Liver (tissue), 9 donors: ENCODE measurements around the gene ZRANB1. TPM values are rescaled to one million over a fixed set of nuclear protein-coding genes. Genes with fewer than 3 reads are reported as not detected.

Source experiments
- DNase-seq: peaks from one replicate; pipeline ENCODE4 v3.0.0-alpha.2; 2017; ENCODE audit warnings: low spot score
- H3K27ac ChIP-seq, 2 donors: one replicate each; pipeline ENCODE4 v1.7.0; 2013; ENCODE audit warnings: inconsistent platforms in 2 of 2, low read length in 2 of 2, control low read depth in 1 of 2, low read depth in 1 of 2, mild to moderate bottlenecking in 1 of 2
- H3K27me3 ChIP-seq, 4 donors: one replicate each; pipeline versions ENCODE4 v1.6.1 to v1.7.0; 2013; ENCODE audit warnings: low read length in 3 of 4, inconsistent platforms in 1 of 4, mild to moderate bottlenecking in 1 of 4, moderate library complexity in 1 of 4; ENCODE audit not compliant: control insufficient read depth in 4 of 4, insufficient read depth in 4 of 4
- H3K36me3 ChIP-seq, 4 donors: one replicate each; pipeline versions ENCODE4 v1.6.1 to v1.7.0; 2013; ENCODE audit warnings: low read length in 3 of 4, mild to moderate bottlenecking in 3 of 4, low read depth in 1 of 4, moderate library complexity in 1 of 4; ENCODE audit not compliant: control insufficient read depth in 4 of 4, insufficient read depth in 3 of 4
- H3K4me1 ChIP-seq, 4 donors: one replicate each; pipeline versions ENCODE4 v1.6.1 to v1.7.0; 2013; ENCODE audit warnings: low read length in 3 of 4, mild to moderate bottlenecking in 3 of 4, moderate library complexity in 1 of 4; ENCODE audit not compliant: control insufficient read depth in 4 of 4, insufficient read depth in 4 of 4
- H3K4me3 ChIP-seq, 3 donors: one replicate each; pipeline versions ENCODE4 v1.6.1 to v1.7.0; 2013; ENCODE audit warnings: low read length in 3 of 3, control low read depth in 1 of 3, low read depth in 1 of 3, mild to moderate bottlenecking in 1 of 3
- H3K9ac ChIP-seq, 2 donors: one replicate each; pipeline ENCODE4 v1.7.0; 2013; ENCODE audit warnings: low read length in 2 of 2, mild to moderate bottlenecking in 2 of 2, moderate library complexity in 2 of 2, control low read depth in 1 of 2, low read depth in 1 of 2
- H3K9me3 ChIP-seq, 4 donors: one replicate each; pipeline versions ENCODE4 v1.6.1 to v1.7.0; 2013; ENCODE audit warnings: low read length in 3 of 4; ENCODE audit not compliant: control insufficient read depth in 4 of 4
- ATF3 ChIP-seq: IDR thresholded peaks from 2 replicates; pipeline ENCODE4 v1.6.1; 2016; ENCODE audit warnings: antibody characterized with exemption
- CTCF ChIP-seq: fragments of 150-350 bp; IDR thresholded peaks from 2 replicates; pipeline ENCODE4 v1.5.1; 2017; ENCODE audit warnings: improper control_type of control experiment, low read depth, low read length; ENCODE audit not compliant: missing input control
- EGR1 ChIP-seq, 2 donors: IDR thresholded peaks; 2 replicates each; pipeline ENCODE4 v1.6.1; 2016 to 2018; ENCODE audit warnings: antibody characterized with exemption in 2 of 2, low read depth in 2 of 2
- FOXA1 ChIP-seq: IDR thresholded peaks from 2 replicates; pipeline ENCODE4 v1.6.1; 2016; ENCODE audit warnings: antibody characterized with exemption
- FOXA2 ChIP-seq: IDR thresholded peaks from 2 replicates; pipeline ENCODE4 v1.6.1; 2016; ENCODE audit warnings: antibody characterized with exemption
- GABPA ChIP-seq, 2 donors: IDR thresholded peaks in 1 of 2; conservative IDR thresholded peaks in 1 of 2; 2 replicates each; pipeline ENCODE4 v1.6.1; 2016; ENCODE audit warnings: antibody characterized with exemption in 2 of 2, mild to moderate bottlenecking in 1 of 2, moderate library complexity in 1 of 2
- HNF4A ChIP-seq, 2 donors: conservative IDR thresholded peaks; 2 replicates each; pipeline ENCODE4 v1.6.1; 2016; ENCODE audit warnings: antibody characterized with exemption in 2 of 2, mild to moderate bottlenecking in 2 of 2
- HNF4G ChIP-seq: IDR thresholded peaks from 2 replicates; pipeline ENCODE4 v1.6.1; 2016; ENCODE audit warnings: antibody characterized with exemption
- JUND ChIP-seq, 2 donors: IDR thresholded peaks; 2 replicates each; pipeline ENCODE4 v1.6.1; 2016; ENCODE audit warnings: antibody characterized with exemption in 2 of 2
- MAX ChIP-seq: IDR thresholded peaks from 2 replicates; pipeline ENCODE4 v1.6.1; 2016; ENCODE audit warnings: antibody characterized with exemption
- NR2F2 ChIP-seq: IDR thresholded peaks from 2 replicates; pipeline ENCODE4 v1.6.1; 2016; ENCODE audit warnings: antibody characterized with exemption
- RAD21 ChIP-seq, 2 donors: IDR thresholded peaks; 2 replicates each; pipeline ENCODE4 v1.6.1; 2016; ENCODE audit warnings: antibody characterized with exemption in 2 of 2, mild to moderate bottlenecking in 2 of 2
- REST ChIP-seq: IDR thresholded peaks from 2 replicates; pipeline ENCODE4 v1.6.1; 2016; ENCODE audit warnings: antibody characterized with exemption, mild to moderate bottlenecking
- RXRA ChIP-seq, 2 donors: IDR thresholded peaks; 2 replicates each; pipeline ENCODE4 v1.6.1; 2017 to 2018; ENCODE audit warnings: antibody characterized with exemption in 2 of 2, mild to moderate bottlenecking in 1 of 2
- SP1 ChIP-seq: IDR thresholded peaks from 2 replicates; pipeline ENCODE4 v1.6.1; 2018; ENCODE audit warnings: antibody characterized with exemption, mild to moderate bottlenecking
- TAF1 ChIP-seq: conservative IDR thresholded peaks from 2 replicates; pipeline ENCODE4 v1.6.1; 2016; ENCODE audit warnings: antibody characterized with exemption, mild to moderate bottlenecking
- YY1 ChIP-seq: IDR thresholded peaks from 2 replicates; pipeline ENCODE4 v1.6.1; 2016; ENCODE audit warnings: antibody characterized with exemption, mild to moderate bottlenecking
- ZBTB33 ChIP-seq: IDR thresholded peaks from 2 replicates; pipeline ENCODE4 v1.6.1; 2016; ENCODE audit warnings: antibody characterized with exemption
- WGBS: extraction: QIAGEN DNeasy Blood & Tissue Kit; methylation state at CpG from one replicate; pipeline ENCODE4 v1.1.7; 2013; 5-methylcytosine and 5-hydroxymethylcytosine counted together
- polyA plus RNA-seq, 2 donors: library from polyadenylated mRNA; stranded (reverse) in 1 of 2; unstranded in 1 of 2; fragments of 200-250 nt in 1 of 2; fragments of >200 nt in 1 of 2; fragmentation: Nextera tagmentation in 1 of 2; extraction: Ambion mirVana in 1 of 2; gene quantifications; one replicate each; pipeline versions ENCODE4 v1.2.1 to v1.2.3, GENCODE V29; 2013 to 2015
- total RNA-seq, 2 donors: library from RNA; depleted of rRNA; stranded (reverse); fragments of >200 nt; gene quantifications; one replicate each; pipeline ENCODE4 v1.2.3, GENCODE V29; 2014
- donor health status: healthy.
- donor health status: healthy.
- donor health status: healthy.
- donor health status: healthy.
- donor health status: healthy.

The ZRANB1 gene
- total and polyA plus RNA-seq, 4 donors = 6.2 to 32.5 (median 14.4) TPM

GRCh38 chr10:124993736-124994451 lies 52.0 kb downstream of the ZRANB1 start:
- no peak overlapping the region for H3K27ac ChIP-seq
- peak; percentile 25 for DNase-seq
- H3K9me3 ChIP-seq = no peaks in the 10 kb centered on the region
- no peak for TF ChIP-seq RAD21 (IDR thresholded peaks at IDR 0.05)
- no peak for TF ChIP-seq FOXA2
- TF ChIP-seq REST = no peak
- no peak for TF ChIP-seq ZBTB33
- no peak for TF ChIP-seq EGR1 (IDR thresholded peaks at IDR 0.05; ENCODE audit: low read depth in 2 of 2)
- no peak for TF ChIP-seq CTCF
- TF ChIP-seq YY1 = no peak
- TF ChIP-seq HNF4G = no peak
- no peak for TF ChIP-seq ATF3
- TF ChIP-seq NR2F2 = no peak
- TF ChIP-seq FOXA1 = no peak
- no peak for TF ChIP-seq TAF1
- no peak for TF ChIP-seq JUND (IDR thresholded peaks at IDR 0.05)
- TF ChIP-seq GABPA (IDR thresholded peaks at IDR 0.05 in 1 of 2, conservative IDR thresholded peaks at IDR 0.05 in 1 of 2) = no peak
- TF ChIP-seq RXRA (IDR thresholded peaks at IDR 0.05) = no peak
- TF ChIP-seq SP1 = no peak
- TF ChIP-seq MAX = no peak
- no peak for TF ChIP-seq HNF4A (conservative IDR thresholded peaks at IDR 0.05)
- 88% methylated on average over 21 of the region's 21 CpGs for WGBS
- H3K4me3 ChIP-seq = no peak overlapping the region
- no peak overlapping the region for H3K9ac ChIP-seq
- peaks cover 0 to 7% (median 2%) of the 10 kb centered on the region in 4 donors for H3K4me1 ChIP-seq
- no peaks in the 10 kb centered on the region for H3K27me3 ChIP-seq
- peaks cover 0 to 9% (median 4%) of the 10 kb centered on the region in 4 donors for H3K36me3 ChIP-seq
